Measurements from ENCODE around the gene CASTOR2.
"Not testable (repeated sequence)": the region's sequence is repeated elsewhere in the genome, so short reads cannot be mapped to it uniquely, and the experiment has no call there.

DNA sequence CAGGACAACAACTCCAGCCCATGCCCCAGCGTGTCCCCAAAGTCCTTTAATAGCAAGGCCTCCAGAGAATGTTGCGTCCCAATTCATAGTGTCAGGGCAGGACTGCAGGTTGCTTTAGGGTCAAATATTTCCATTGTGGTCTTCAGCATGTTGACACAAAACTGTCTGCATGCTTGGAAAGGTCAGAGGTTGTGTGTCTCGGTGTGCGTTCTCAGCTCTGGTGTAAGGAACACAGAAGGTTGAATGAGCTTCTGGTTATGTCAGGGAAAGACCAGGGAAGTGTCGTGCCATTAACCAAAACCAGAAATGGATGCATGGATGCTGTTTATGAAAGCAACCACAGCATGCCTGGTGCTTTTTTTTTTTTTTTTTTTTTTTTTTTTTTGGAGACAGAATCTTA is 31.9 kb downstream of the CASTOR2 start:
- TF ChIP-seq NRF1 (IDR thresholded peaks at IDR 0.05; ENCODE audit: low read depth, low read length); EGR1 (IDR thresholded peaks at IDR 0.05; ENCODE audit: borderline replicate concordance, low read depth, low read length); TBP (IDR thresholded peaks at IDR 0.05; ENCODE audit: low read depth, low read length); SUZ12 (IDR thresholded peaks at IDR 0.05; ENCODE audit: low read length); GABPA (IDR thresholded peaks at IDR 0.05; ENCODE audit: borderline replicate concordance, insufficient read depth, low read length); KDM1A (IDR thresholded peaks at IDR 0.05; ENCODE audit: borderline replicate concordance, low read length); POLR2A (IDR thresholded peaks at IDR 0.05; ENCODE audit: control extremely low read depth in 1 of 2, low read depth in 2 of 2, low read length in 2 of 2); CTCF (IDR thresholded peaks at IDR 0.05; ENCODE audit: control extremely low read depth in 1 of 3, insufficient read depth in 1 of 3, low read depth in 1 of 3, low read length in 3 of 3); RBBP5 (IDR thresholded peaks at IDR 0.05; ENCODE audit: borderline replicate concordance, low read depth, low read length): not testable (repeated sequence)
